GM12878 (cell line): Measurements from ENCODE around the gene LARGE1. TPM values are rescaled to one million over a fixed set of nuclear protein-coding genes. Genes with fewer than 3 reads are reported as not detected.

Experiments
- ATAC-seq: fragments of 200-7000 bp; cut with Tn5 transposase; 3 replicates; pipeline ENCODE4 v1.9.1; 2020; ENCODE audit warnings: mild to moderate bottlenecking, moderate library complexity
- BruUV-seq: library from RNA; stranded (reverse); fragments of 400-500 nt; replicated peaks from 2 replicates; lab custom pipeline; 2021; lab: Mats Ljungman, UMichigan
- CTCF ChIA-PET: fragments of 300-600 bp; sonication (Branson Sonifier 250); formaldehyde crosslinking; extraction: SDS; loops from one replicate; lab custom pipeline; 2021; ENCODE audit warnings: inconsistent platforms; lab: Yijun Ruan, JAX
- POLR2A ChIA-PET: fragments of 350-600 bp; formaldehyde crosslinking; extraction: SDS; loops from one replicate; lab custom pipeline; 2021; ENCODE audit warnings: inconsistent platforms; lab: Charles Lee
- RAD21 ChIA-PET: fragments of 300-600 bp; sonication (Branson Sonifier 250); formaldehyde crosslinking; loops from one replicate; lab custom pipeline; 2023; ENCODE audit warnings: antibody characterized with exemption; ENCODE audit not compliant: unreplicated experiment; lab: Charles Lee
- SMC1A ChIA-PET: fragments of 300-600 bp; sonication (Branson Sonifier 250); formaldehyde crosslinking; loops from one replicate; lab custom pipeline; 2023; ENCODE audit not compliant: unreplicated experiment, uncharacterized antibody; lab: Charles Lee
- DNase-seq: peaks from one replicate; pipeline ENCODE4 v3.0.0-alpha.2; 2011; ENCODE audit warnings: low read depth, low spot score
- FAIRE-seq: peaks from 3 replicates; lab custom pipeline; 2011; peaks lifted over from hg19 to GRCh38; lab: Jason Lieb, UNC
- H2AFZ ChIP-seq: 2 replicates; pipeline ENCODE4 v1.6.0; 2011; ENCODE audit warnings: low read depth, low read length, control low read depth; ENCODE audit not compliant: control insufficient read depth
- H3K27ac ChIP-seq: 2 replicates; pipeline ENCODE4 v1.5.1; 2011; ENCODE audit warnings: control low read depth; ENCODE audit not compliant: control insufficient read depth, insufficient read depth
- H3K27me3 ChIP-seq, 2 experiments: replicated peaks in 1 of 2; 2 replicates each; pipeline versions ENCODE4 v1.6.0 to v1.6.1; 2011; ENCODE audit warnings: low read length in 1 of 2; ENCODE audit not compliant: control insufficient read depth in 2 of 2, insufficient read depth in 2 of 2
- H3K36me3 ChIP-seq, 2 experiments: 2 replicates each; pipeline ENCODE4 v1.5.1; 2011; ENCODE audit warnings: low read length in 1 of 2; ENCODE audit not compliant: control insufficient read depth in 2 of 2, insufficient read depth in 2 of 2
- H3K4me1 ChIP-seq: 2 replicates; pipeline ENCODE4 v1.6.1; 2011; ENCODE audit warnings: mild to moderate bottlenecking, low read length, moderate library complexity, mixed read lengths; ENCODE audit not compliant: control insufficient read depth, insufficient read depth
- H3K4me2 ChIP-seq: 2 replicates; pipeline ENCODE4 v1.6.0; 2011; ENCODE audit warnings: control low read depth; ENCODE audit not compliant: control insufficient read depth, insufficient read depth
- H3K4me3 ChIP-seq: fragments of 200-600 bp; sonication (generic); 2 replicates; pipeline ENCODE4 v1.5.1; 2016
- H3K79me2 ChIP-seq: 2 replicates; pipeline ENCODE4 v1.6.0; 2011; ENCODE audit warnings: low read length; ENCODE audit not compliant: control insufficient read depth, insufficient read depth
- H3K9ac ChIP-seq: 2 replicates; pipeline ENCODE4 v1.8.0; 2011; ENCODE audit warnings: low read length, control low read depth, mixed read lengths; ENCODE audit not compliant: control insufficient read depth, insufficient read depth
- H3K9me3 ChIP-seq: replicated peaks from 3 replicates; pipeline ENCODE4 v1.5.1; 2011; ENCODE audit warnings: mild to moderate bottlenecking, low read length; ENCODE audit not compliant: control insufficient read depth, insufficient read depth
- H4K20me1 ChIP-seq: 2 replicates; pipeline ENCODE4 v1.6.0; 2011; ENCODE audit not compliant: control insufficient read depth, insufficient read depth
- CHD4 ChIP-seq: fragments of 200-600 bp; sonication (generic); IDR thresholded peaks from 2 replicates; pipeline ENCODE4 v1.6.1; 2016; ENCODE audit warnings: mild to moderate bottlenecking
- IRF3 ChIP-seq: fragments of 450-650 bp; IDR thresholded peaks from 2 replicates; pipeline ENCODE4 v1.6.1; 2014; ENCODE audit warnings: mild to moderate bottlenecking
- JUND ChIP-seq: IDR thresholded peaks from 2 replicates; pipeline ENCODE4 v1.6.1; 2012; ENCODE audit warnings: low read depth, mild to moderate bottlenecking, low read length, improper control_type of control experiment, moderate library complexity
- LARP7 ChIP-seq: fragments of 450-650 bp; IDR thresholded peaks from 2 replicates; pipeline ENCODE4 v1.6.1; 2017; ENCODE audit warnings: mild to moderate bottlenecking
- MTA3 ChIP-seq: IDR thresholded peaks from 2 replicates; pipeline ENCODE4 v1.6.1; 2012; ENCODE audit warnings: low read length, inconsistent platforms, borderline replicate concordance
- NBN ChIP-seq: fragments of 450-650 bp; IDR thresholded peaks from 2 replicates; pipeline ENCODE4 v1.6.1; 2016
- RB1 ChIP-seq: fragments of 450-650 bp; formaldehyde crosslinking; IDR thresholded peaks from 2 replicates; pipeline ENCODE4 v1.6.1; 2017; ENCODE audit warnings: mild to moderate bottlenecking, borderline replicate concordance
- RUNX3 ChIP-seq: IDR thresholded peaks from 2 replicates; pipeline ENCODE4 v1.6.1; 2012; ENCODE audit warnings: low read length, inconsistent platforms
- SRF ChIP-seq, 2 experiments: IDR thresholded peaks; 2 replicates each; pipeline ENCODE4 v1.6.1; 2011; ENCODE audit warnings: low read depth in 2 of 2, low read length in 2 of 2, mild to moderate bottlenecking in 1 of 2, moderate library complexity in 1 of 2
- WGBS: methylation state at CpG from one replicate; pipeline ENCODE4 v1.1.6; 2016; ENCODE audit warnings: low lambda C conversion rate; ENCODE audit not compliant: insufficient replicate concordance, insufficient coverage; ENCODE audit errors: missing lambda C conversion rate; 5-methylcytosine and 5-hydroxymethylcytosine counted together
- in situ Hi-C: fragments of 300-500 bp; cut with MboI; formaldehyde crosslinking; loops from 9 replicates; pipeline ENCODE4 v1.14.3; 2018; ENCODE audit warnings: mixed read lengths
- intact Hi-C: fragments of 100-400 bp; cut with micrococcal nuclease; formaldehyde crosslinking; loops from one replicate; pipeline ENCODE4 v1.14.2; 2022; ENCODE audit not compliant: unreplicated experiment
- polyA plus RNA-seq, 11 experiments: library from polyadenylated mRNA; depleted of rRNA in 4 of 11; unstranded in 6 of 11; stranded (reverse) in 5 of 11; fragments of >200 nt; fragmentation: Nextera tagmentation in 4 of 11; fragmentation: Illumina TruSeq in 1 of 11; extraction: Ambion mirVana in 4 of 11; extraction: Trizol in 1 of 11; gene quantifications; 1 replicate in 1 of 11; 2 replicates in 10 of 11; pipeline versions ENCODE4 v1.2.1 to v1.2.3, GENCODE V29; 2011 to 2016; ENCODE audit warnings: inconsistent platforms in 2 of 11, missing spikeins in 2 of 11, low read depth in 1 of 11
- total RNA-seq, 4 experiments: library from RNA; depleted of rRNA in 3 of 4; stranded (reverse); fragments of >200 nt in 3 of 4; fragmentation: Illumina TruSeq in 1 of 4; extraction: Trizol in 1 of 4; gene quantifications; 2 replicates each; pipeline versions ENCODE4 v1.2.1 to v1.2.3, GENCODE V29; 2013 to 2021
- TF ChIP-seq, protein P1 (sequence below): fragments of 450-650 bp; formaldehyde crosslinking; IDR thresholded peaks from 2 replicates; pipeline ENCODE4 v1.5.0; 2022; ENCODE audit warnings: mild to moderate bottlenecking, missing genetic modification characterization
- TF ChIP-seq, protein P2 (sequence below), 3 experiments: IDR thresholded peaks in 2 of 3; conservative IDR thresholded peaks in 1 of 3; 2 replicates each; pipeline ENCODE4 v1.5.1; 2011; ENCODE audit warnings: low read depth in 3 of 3, low read length in 3 of 3, mild to moderate bottlenecking in 3 of 3, control low read depth in 2 of 3, moderate library complexity in 2 of 3, inconsistent platforms in 1 of 3, mixed read lengths in 1 of 3; ENCODE audit not compliant: control insufficient read depth in 2 of 3, insufficient read depth in 1 of 3; ENCODE audit errors: extremely low read depth in 1 of 3
- TF ChIP-seq, protein P3 (sequence below): IDR thresholded peaks from 2 replicates; pipeline ENCODE4 v1.6.1; 2012; ENCODE audit warnings: low read depth, low read length, improper control_type of control experiment
- TF ChIP-seq, protein P4 (sequence below): fragments of 450-650 bp; IDR thresholded peaks from 2 replicates; pipeline ENCODE4 v1.6.1; 2018; ENCODE audit warnings: borderline replicate concordance, mild to moderate bottlenecking; ENCODE audit not compliant: partially characterized antibody

Gene LARGE1
- total and polyA plus RNA-seq, 10 of the 15 experiments (the other 5 are each of a cell fraction or from before 2014, with no cell fraction given) = 3.2 to 41.4 (median 17.3) TPM

DNA sequence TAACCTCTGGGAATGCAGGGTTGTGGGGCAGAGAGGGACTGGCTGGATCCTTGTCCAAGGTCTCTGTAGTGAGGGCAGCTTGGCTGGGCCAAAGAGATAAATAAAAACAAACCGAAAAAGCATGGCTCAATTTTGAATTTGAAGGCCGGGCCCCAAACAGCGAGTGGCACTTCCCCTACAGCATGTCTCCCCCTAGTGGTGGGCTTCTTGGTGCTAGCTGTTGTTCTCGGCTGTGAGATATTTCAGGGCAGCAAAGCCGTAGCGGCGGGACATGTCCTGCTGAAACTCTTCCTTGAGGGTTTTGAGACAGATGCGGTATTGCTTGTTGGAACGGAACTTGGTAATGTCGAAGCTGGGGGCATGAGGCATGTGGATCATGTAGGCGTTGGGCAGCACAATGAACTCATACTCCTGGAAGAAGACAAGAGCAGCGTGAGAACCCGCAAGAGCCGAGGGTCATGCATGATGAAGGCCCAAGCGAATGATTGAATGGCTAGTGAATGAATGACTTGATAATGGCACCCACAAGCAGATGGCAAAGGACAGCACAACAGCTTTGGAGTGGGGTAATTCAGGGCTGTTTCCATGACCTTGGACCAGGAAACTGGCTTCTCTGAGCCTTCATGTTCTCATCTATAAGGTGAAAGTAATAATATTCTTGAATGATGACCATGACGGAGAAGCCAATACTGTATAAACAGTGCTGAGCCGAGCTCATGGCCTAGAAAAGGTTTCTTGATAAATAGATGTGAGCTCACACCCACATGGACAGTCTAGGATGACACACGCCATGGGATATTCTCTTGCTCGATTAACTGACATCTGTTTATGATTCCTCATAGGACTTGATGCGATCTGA, 645.8 kb downstream of the LARGE1 start:
- 64% methylated on average over 20 of the region's 20 CpGs for WGBS
- SMC1A ChIA-PET = interaction anchor here (0.6 to 10.9 kb wide), 21 partner anchors 10 to 479 kb away, joined by 3 to 156 read pairs (median 5); no protein-coding TSS in a partner anchor
- in situ Hi-C loops (no loop called here), intact Hi-C loops (loop anchor here (1.0 to 2.0 kb wide), 3 partner anchors 64 to 256 kb away; no protein-coding TSS in a partner anchor)
- no peaks in the 10 kb centered on the region for H3K79me2 ChIP-seq
- POLR2A ChIA-PET = interaction anchor here (0.9 kb wide), 1 partner anchor 25 kb away, joined by 3 read pairs; no protein-coding TSS in a partner anchor
- H3K4me1 ChIP-seq = peaks cover 47% of the 10 kb centered on the region
- CTCF ChIA-PET = interaction anchor here (0.6 to 10.6 kb wide), 32 partner anchors 11 to 1009 kb away, joined by 3 to 157 read pairs (median 5); partner anchors contain the start of gene SYN3
- DNase-seq (no peak), ATAC-seq (peak; percentile 37), FAIRE-seq (no peak)
- no peaks in the 10 kb centered on the region for H4K20me1 ChIP-seq
- no peak overlapping the region for H2AFZ ChIP-seq
- no peak overlapping the region for H3K4me3 ChIP-seq
- H3K9me3 ChIP-seq = no peaks in the 10 kb centered on the region
- H3K27me3 ChIP-seq = no peaks in the 10 kb centered on the region
- no peak overlapping the region for H3K9ac ChIP-seq
- H3K36me3 ChIP-seq = no peaks in the 10 kb centered on the region
- BruUV-seq = no TSS peak
- H3K4me2 ChIP-seq = no peak overlapping the region
- H3K27ac ChIP-seq = peak overlapping the region; percentile 21; the same call in 1 of the 2 replicates
- RAD21 ChIA-PET = interaction anchor here (0.7 to 9.6 kb wide), 16 partner anchors 18 to 645 kb away, joined by 3 to 167 read pairs (median 4); no protein-coding TSS in a partner anchor
- TF ChIP-seq, protein P1, sequence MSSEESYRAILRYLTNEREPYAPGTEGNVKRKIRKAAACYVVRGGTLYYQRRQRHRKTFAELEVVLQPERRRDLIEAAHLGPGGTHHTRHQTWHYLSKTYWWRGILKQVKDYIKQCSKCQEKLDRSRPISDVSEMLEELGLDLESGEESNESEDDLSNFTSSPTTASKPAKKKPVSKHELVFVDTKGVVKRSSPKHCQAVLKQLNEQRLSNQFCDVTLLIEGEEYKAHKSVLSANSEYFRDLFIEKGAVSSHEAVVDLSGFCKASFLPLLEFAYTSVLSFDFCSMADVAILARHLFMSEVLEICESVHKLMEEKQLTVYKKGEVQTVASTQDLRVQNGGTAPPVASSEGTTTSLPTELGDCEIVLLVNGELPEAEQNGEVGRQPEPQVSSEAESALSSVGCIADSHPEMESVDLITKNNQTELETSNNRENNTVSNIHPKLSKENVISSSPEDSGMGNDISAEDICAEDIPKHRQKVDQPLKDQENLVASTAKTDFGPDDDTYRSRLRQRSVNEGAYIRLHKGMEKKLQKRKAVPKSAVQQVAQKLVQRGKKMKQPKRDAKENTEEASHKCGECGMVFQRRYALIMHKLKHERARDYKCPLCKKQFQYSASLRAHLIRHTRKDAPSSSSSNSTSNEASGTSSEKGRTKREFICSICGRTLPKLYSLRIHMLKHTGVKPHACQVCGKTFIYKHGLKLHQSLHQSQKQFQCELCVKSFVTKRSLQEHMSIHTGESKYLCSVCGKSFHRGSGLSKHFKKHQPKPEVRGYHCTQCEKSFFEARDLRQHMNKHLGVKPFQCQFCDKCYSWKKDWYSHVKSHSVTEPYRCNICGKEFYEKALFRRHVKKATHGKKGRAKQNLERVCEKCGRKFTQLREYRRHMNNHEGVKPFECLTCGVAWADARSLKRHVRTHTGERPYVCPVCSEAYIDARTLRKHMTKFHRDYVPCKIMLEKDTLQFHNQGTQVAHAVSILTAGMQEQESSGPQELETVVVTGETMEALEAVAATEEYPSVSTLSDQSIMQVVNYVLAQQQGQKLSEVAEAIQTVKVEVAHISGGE (CRISPR knock-in tag) = no peak
- TF ChIP-seq LARP7 (no peak), MTA3 (no peak), CHD4 (no peak), RUNX3 (no peak), JUND (no peak), SRF (IDR thresholded peaks at IDR 0.05; ENCODE audit: low read depth in 2 of 2, low read length in 2 of 2) (no peak), IRF3 (no peak), RB1 (no peak), NBN (no peak)
- TF ChIP-seq, protein P2, sequence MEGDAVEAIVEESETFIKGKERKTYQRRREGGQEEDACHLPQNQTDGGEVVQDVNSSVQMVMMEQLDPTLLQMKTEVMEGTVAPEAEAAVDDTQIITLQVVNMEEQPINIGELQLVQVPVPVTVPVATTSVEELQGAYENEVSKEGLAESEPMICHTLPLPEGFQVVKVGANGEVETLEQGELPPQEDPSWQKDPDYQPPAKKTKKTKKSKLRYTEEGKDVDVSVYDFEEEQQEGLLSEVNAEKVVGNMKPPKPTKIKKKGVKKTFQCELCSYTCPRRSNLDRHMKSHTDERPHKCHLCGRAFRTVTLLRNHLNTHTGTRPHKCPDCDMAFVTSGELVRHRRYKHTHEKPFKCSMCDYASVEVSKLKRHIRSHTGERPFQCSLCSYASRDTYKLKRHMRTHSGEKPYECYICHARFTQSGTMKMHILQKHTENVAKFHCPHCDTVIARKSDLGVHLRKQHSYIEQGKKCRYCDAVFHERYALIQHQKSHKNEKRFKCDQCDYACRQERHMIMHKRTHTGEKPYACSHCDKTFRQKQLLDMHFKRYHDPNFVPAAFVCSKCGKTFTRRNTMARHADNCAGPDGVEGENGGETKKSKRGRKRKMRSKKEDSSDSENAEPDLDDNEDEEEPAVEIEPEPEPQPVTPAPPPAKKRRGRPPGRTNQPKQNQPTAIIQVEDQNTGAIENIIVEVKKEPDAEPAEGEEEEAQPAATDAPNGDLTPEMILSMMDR (IDR thresholded peaks at IDR 0.05 in 2 of 3, conservative IDR thresholded peaks at IDR 0.05 in 1 of 3; ENCODE audit: control insufficient read depth in 2 of 3, extremely low read depth in 1 of 3, insufficient read depth in 1 of 3, low read depth in 3 of 3, low read length in 3 of 3) = peak; percentile 63 to 86 (median 82)
- TF ChIP-seq, protein P3, sequence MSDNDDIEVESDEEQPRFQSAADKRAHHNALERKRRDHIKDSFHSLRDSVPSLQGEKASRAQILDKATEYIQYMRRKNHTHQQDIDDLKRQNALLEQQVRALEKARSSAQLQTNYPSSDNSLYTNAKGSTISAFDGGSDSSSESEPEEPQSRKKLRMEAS = no peak
- TF ChIP-seq, protein P4, sequence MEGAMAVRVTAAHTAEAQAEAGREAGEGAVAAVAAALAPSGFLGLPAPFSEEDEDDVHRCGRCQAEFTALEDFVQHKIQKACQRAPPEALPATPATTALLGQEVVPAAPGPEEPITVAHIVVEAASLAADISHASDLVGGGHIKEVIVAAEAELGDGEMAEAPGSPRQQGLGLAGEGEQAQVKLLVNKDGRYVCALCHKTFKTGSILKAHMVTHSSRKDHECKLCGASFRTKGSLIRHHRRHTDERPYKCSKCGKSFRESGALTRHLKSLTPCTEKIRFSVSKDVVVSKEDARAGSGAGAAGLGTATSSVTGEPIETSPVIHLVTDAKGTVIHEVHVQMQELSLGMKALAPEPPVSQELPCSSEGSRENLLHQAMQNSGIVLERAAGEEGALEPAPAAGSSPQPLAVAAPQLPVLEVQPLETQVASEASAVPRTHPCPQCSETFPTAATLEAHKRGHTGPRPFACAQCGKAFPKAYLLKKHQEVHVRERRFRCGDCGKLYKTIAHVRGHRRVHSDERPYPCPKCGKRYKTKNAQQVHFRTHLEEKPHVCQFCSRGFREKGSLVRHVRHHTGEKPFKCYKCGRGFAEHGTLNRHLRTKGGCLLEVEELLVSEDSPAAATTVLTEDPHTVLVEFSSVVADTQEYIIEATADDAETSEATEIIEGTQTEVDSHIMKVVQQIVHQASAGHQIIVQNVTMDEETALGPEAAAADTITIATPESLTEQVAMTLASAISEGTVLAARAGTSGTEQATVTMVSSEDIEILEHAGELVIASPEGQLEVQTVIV = no peak
